GM12878 (cell line): ENCODE results near the gene UBR7.

Source experiments
- CTCF ChIP-seq, 3 experiments: IDR thresholded peaks in 2 of 3; conservative IDR thresholded peaks in 1 of 3; 2 replicates each; pipeline ENCODE4 v1.5.1; 2011; ENCODE audit warnings: low read depth in 3 of 3, low read length in 3 of 3, mild to moderate bottlenecking in 3 of 3, control low read depth in 2 of 3, moderate library complexity in 2 of 3, inconsistent platforms in 1 of 3, mixed read lengths in 1 of 3; ENCODE audit not compliant: control insufficient read depth in 2 of 3, insufficient read depth in 1 of 3; ENCODE audit errors: extremely low read depth in 1 of 3
- EP300 ChIP-seq, 2 experiments: fragments of 150-350 bp in 1 of 2; IDR thresholded peaks; 2 replicates each; pipeline ENCODE4 v1.6.1; 2011 to 2012; ENCODE audit warnings: low read depth in 2 of 2, low read length in 2 of 2, borderline replicate concordance in 1 of 2, improper control_type of control experiment in 1 of 2, inconsistent platforms in 1 of 2; ENCODE audit not compliant: control insufficient read depth in 1 of 2
- IRF4 ChIP-seq: IDR thresholded peaks from 2 replicates; pipeline ENCODE4 v1.6.1; 2011; ENCODE audit warnings: low read depth, low read length
- TF ChIP-seq, protein P1 (sequence below): IDR thresholded peaks from 2 replicates; pipeline ENCODE4 v1.6.1; 2012; ENCODE audit warnings: mild to moderate bottlenecking, low read depth, low read length

GRCh38 chr14:93186466-93186865 lies 20.6 kb upstream of the UBR7 start:
- TF ChIP-seq CTCF (IDR thresholded peaks at IDR 0.05 in 2 of 3, conservative IDR thresholded peaks at IDR 0.05 in 1 of 3; ENCODE audit: control insufficient read depth in 2 of 3, extremely low read depth in 1 of 3, insufficient read depth in 1 of 3, low read depth in 3 of 3, low read length in 3 of 3): no peak
- no peak for TF ChIP-seq EP300 (IDR thresholded peaks at IDR 0.05; ENCODE audit: borderline replicate concordance in 1 of 2, control insufficient read depth in 1 of 2, low read depth in 2 of 2, low read length in 2 of 2)
- TF ChIP-seq, protein P1, sequence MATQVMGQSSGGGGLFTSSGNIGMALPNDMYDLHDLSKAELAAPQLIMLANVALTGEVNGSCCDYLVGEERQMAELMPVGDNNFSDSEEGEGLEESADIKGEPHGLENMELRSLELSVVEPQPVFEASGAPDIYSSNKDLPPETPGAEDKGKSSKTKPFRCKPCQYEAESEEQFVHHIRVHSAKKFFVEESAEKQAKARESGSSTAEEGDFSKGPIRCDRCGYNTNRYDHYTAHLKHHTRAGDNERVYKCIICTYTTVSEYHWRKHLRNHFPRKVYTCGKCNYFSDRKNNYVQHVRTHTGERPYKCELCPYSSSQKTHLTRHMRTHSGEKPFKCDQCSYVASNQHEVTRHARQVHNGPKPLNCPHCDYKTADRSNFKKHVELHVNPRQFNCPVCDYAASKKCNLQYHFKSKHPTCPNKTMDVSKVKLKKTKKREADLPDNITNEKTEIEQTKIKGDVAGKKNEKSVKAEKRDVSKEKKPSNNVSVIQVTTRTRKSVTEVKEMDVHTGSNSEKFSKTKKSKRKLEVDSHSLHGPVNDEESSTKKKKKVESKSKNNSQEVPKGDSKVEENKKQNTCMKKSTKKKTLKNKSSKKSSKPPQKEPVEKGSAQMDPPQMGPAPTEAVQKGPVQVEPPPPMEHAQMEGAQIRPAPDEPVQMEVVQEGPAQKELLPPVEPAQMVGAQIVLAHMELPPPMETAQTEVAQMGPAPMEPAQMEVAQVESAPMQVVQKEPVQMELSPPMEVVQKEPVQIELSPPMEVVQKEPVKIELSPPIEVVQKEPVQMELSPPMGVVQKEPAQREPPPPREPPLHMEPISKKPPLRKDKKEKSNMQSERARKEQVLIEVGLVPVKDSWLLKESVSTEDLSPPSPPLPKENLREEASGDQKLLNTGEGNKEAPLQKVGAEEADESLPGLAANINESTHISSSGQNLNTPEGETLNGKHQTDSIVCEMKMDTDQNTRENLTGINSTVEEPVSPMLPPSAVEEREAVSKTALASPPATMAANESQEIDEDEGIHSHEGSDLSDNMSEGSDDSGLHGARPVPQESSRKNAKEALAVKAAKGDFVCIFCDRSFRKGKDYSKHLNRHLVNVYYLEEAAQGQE: no peak
- TF ChIP-seq IRF4: no peak
